ENCODE data around the gene OR1L6.

Gene OR1L6, protein sequence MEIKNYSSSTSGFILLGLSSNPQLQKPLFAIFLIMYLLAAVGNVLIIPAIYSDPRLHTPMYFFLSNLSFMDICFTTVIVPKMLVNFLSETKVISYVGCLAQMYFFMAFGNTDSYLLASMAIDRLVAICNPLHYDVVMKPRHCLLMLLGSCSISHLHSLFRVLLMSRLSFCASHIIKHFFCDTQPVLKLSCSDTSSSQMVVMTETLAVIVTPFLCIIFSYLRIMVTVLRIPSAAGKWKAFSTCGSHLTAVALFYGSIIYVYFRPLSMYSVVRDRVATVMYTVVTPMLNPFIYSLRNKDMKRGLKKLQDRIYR

DNA sequence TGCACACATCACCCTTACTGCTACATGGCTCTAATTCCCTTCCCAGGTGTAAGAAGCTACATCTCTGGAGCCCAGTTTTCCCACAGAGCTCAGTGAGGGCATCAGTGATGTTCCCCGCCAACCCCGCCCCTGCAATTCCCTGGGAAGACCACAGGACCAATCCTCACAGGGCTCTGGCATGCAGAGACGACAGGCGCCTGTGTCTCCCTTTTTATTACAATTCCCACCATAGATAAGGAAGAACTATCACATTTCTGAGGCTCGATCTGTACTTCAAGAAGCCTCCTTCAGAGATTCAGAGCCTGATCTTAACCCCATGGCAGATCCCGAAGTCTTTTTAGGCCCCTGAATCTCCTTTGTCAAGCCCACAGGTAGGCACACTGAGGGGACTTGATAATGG, at the start of gene OR1L6:
Gene OR1L6 (plus strand): TSS at position 301 of the 400 bp plus-strand sequence. CDS start 7,545 bp downstream, outside the sequence.
- H3K4me3 ChIP-seq (ENCODE audit: low read depth, low read length) = no peak within 1 kb of the TSS
- in situ Hi-C loops (cut with HindIII; ENCODE audit: low sequenced_read_pairs) = no loop called here
- TF ChIP-seq, protein P1, sequence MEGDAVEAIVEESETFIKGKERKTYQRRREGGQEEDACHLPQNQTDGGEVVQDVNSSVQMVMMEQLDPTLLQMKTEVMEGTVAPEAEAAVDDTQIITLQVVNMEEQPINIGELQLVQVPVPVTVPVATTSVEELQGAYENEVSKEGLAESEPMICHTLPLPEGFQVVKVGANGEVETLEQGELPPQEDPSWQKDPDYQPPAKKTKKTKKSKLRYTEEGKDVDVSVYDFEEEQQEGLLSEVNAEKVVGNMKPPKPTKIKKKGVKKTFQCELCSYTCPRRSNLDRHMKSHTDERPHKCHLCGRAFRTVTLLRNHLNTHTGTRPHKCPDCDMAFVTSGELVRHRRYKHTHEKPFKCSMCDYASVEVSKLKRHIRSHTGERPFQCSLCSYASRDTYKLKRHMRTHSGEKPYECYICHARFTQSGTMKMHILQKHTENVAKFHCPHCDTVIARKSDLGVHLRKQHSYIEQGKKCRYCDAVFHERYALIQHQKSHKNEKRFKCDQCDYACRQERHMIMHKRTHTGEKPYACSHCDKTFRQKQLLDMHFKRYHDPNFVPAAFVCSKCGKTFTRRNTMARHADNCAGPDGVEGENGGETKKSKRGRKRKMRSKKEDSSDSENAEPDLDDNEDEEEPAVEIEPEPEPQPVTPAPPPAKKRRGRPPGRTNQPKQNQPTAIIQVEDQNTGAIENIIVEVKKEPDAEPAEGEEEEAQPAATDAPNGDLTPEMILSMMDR (IDR thresholded peaks at IDR 0.05; ENCODE audit: low read depth, low read length, missing control alignments) = no peak
- DNase-seq (ENCODE audit: low read depth) = no peak

DNA sequence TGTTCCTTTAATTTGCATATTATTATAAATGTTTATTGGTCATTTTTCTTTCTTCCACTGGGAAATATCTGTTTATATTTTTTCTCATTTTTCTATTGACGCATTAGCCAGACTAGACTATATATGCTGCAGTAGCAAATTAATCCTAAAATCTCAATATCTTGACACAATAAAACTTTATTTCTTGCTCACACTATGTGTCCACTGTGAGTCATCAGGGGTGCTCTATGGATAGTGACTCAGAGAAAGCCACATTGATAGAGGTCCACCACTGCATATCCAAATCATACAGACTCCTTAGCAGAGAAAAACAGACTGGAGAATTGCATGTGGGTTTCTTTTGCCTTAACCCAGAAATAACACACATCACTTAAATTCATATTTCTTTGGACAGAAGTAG, 46.4 kb upstream of the OR1L6 start:
- TF ChIP-seq, protein P1 (IDR thresholded peaks at IDR 0.05; ENCODE audit: low read depth, low read length, missing control alignments) = no peak
- DNase-seq (ENCODE audit: low read depth) = no peak
- in situ Hi-C loops (cut with HindIII; ENCODE audit: low sequenced_read_pairs) = no loop called here
- no peak overlapping the region for H3K4me3 ChIP-seq (ENCODE audit: low read depth, low read length)

DNA sequence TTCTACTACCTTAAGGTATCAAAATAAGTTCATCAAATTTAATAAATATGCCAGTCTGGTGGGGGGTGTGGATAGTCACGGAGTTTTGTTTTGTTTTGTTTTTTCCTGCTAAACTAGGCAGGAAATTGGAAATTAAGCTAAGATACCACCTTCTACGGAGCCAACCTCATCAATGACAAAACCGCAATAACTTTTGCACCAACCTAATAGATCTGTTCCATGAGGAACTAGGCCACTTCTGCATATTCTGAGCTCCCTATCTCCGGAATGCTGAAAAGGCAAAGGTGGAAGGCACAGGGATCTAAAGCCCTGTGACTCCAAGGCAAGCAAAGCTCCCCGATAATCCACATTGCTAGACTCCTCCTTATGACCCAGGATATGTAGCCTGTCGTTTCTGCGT, 24.1 kb upstream of the OR1L6 start:
- in situ Hi-C loops (cut with HindIII; ENCODE audit: low sequenced_read_pairs) = no loop called here
- TF ChIP-seq, protein P1 (IDR thresholded peaks at IDR 0.05; ENCODE audit: low read depth, low read length, missing control alignments) = no peak
- H3K4me3 ChIP-seq (ENCODE audit: low read depth, low read length) = no peak overlapping the region
- no peak for DNase-seq (ENCODE audit: low read depth)

DNA sequence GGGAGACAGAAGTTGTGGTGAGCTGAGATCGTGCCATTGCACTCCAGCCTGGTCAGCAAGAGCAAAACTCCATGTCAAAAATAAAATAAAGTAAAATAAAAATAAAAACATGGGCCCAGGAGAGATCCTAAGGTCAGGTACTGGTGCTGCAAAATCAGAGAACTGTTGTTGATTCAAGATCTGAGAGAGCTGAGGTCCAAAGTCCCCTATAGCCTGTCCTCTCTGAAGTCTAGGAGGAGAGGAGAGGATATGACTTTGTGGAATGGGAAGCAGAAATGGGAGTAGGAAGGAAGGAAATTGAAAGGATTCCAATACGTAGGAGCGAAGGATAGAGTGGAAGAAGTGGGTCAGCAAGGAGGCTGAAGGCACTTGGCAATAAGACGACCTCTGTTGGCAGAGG, 22.9 kb upstream of the OR1L6 start:
- no peak overlapping the region for H3K4me3 ChIP-seq (ENCODE audit: low read depth, low read length)
- in situ Hi-C loops (cut with HindIII; ENCODE audit: low sequenced_read_pairs) = no loop called here
- DNase-seq (ENCODE audit: low read depth) = no peak
- TF ChIP-seq, protein P1 (IDR thresholded peaks at IDR 0.05; ENCODE audit: low read depth, low read length, missing control alignments) = no peak

DNA sequence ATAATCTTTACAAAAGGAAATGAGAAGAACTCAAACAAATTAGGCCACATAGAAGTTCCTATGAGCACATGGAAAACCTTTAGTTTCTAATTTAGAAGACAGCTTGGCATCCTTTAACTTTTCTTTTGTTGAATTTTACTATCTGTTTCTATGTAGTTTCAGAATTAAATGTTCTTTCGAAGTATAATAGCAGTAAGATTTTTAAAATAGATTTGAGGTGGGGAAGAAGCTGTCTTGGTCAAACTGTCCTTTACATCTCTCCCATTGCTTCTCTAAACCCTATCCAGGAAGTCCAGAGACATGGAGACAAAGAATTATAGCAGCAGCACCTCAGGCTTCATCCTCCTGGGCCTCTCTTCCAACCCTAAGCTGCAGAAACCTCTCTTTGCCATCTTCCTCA, 18.4 kb upstream of the OR1L6 start, which contains the start of gene OR1L4:
Gene OR1L4 (plus strand): TSS at position 301 of the 400 bp plus-strand sequence. CDS start 0 bp downstream, at position 301.
- TF ChIP-seq, protein P1 (IDR thresholded peaks at IDR 0.05; ENCODE audit: low read depth, low read length, missing control alignments) = no peak
- DNase-seq (ENCODE audit: low read depth) = no peak
- in situ Hi-C loops (cut with HindIII; ENCODE audit: low sequenced_read_pairs) = no loop called here
- no peak within 1 kb of the TSS for H3K4me3 ChIP-seq (ENCODE audit: low read depth, low read length)

DNA sequence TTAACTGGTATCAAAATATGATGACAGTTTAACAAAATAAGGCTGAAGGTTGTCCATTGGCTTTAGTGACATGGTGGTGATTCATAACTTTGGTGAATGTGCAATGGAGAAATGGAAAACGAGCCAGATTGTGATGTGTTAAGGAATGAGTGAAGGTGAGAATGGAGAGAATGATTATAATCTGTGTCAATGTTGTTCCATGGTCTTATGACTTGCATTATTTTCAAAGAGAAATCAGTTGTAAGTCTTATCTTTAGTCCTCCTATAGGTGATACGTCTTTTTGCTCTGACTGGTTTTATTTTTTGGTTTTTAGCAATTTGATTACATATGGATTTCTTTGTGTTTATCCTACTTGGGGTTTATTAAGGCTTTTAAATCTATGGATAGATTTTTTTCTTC, 12.7 kb downstream of the OR1L6 start:
- no peak overlapping the region for H3K4me3 ChIP-seq (ENCODE audit: low read depth, low read length)
- TF ChIP-seq, protein P1 (IDR thresholded peaks at IDR 0.05; ENCODE audit: low read depth, low read length, missing control alignments) = no peak
- no peak for DNase-seq (ENCODE audit: low read depth)
- in situ Hi-C loops (cut with HindIII; ENCODE audit: low sequenced_read_pairs) = loop anchor here (25.0 kb wide), 1 partner anchor 268 kb away; the partner anchor contains the start of gene OR1J1
